ENCODE measurements around the gene ZC3H12A. TPM values are rescaled to one million over a fixed set of nuclear protein-coding genes. Genes with fewer than 3 reads are reported as not detected.

ZC3H12A gene
- total and polyA plus RNA-seq, 2 donors (not counting 1 experiment from before 2014, with no cell fraction given) = 73.0 to 170 TPM

DNA sequence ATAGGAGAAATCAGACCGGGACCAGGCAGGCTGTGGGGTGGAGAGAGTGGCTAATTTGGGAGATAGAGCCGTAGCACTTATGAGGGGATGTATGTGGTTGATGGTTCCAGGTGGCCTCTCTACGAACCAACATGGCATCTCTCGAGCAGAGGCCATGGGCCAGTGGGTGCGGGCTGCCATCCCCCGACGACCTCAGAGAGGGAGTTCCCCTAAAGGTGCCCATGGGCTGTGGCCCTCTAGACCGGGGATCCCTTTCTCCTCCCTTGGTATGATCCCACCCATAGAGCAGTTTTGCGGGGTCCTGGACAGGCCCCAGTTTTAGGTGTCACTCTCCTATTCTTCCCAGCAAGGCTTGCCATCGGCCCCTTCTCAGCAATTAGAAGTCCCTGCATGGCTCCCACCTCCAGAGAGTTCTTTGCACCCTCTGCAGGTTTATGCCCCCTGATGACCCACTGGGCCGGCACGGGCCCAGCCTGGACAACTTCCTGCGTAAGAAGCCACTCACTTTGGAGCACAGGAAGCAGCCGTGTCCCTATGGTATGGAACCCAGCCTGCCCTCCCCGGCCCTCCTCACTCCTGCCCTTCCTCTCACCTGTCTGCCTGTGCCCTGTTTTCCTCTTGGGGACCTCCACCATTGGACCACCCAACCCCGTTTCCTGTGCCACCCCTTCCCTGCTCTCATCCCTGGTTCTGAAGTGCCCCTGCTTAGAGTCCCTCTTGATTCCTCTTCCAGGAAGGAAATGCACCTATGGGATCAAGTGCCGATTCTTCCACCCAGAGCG lies 7.8 kb downstream of the ZC3H12A start:
- Histone ChIP-seq H3K9me3 (ENCODE audit: control extremely low read depth in 1 of 3, control insufficient read depth in 2 of 3, insufficient read depth in 1 of 3, low read length in 2 of 3) (no peaks in the 10 kb centered on the region), H3K79me2 (ENCODE audit: control insufficient read depth, insufficient read depth, low read length) (peaks cover 51% of the 10 kb centered on the region), H3K27me3 (replicated peaks in 1 of 4; ENCODE audit: control extremely low read depth in 1 of 4, control insufficient read depth in 3 of 4, insufficient read depth in 4 of 4, low read length in 3 of 4) (no peaks in the 10 kb centered on the region), H3K4me2 (replicated peaks; ENCODE audit: low read depth, low read length, poor library complexity, severe bottlenecking) (no peak overlapping the region), H3K36me3 (replicated peaks in 1 of 2; ENCODE audit: control extremely low read depth in 1 of 2, control insufficient read depth in 1 of 2, extremely low read depth in 1 of 2, insufficient read depth in 2 of 2, low read length in 1 of 2) (peaks cover 0 to 75% of the 10 kb centered on the region in 2 experiments), H3K4me3 (ENCODE audit: control extremely low read depth in 1 of 5, extremely low read depth in 1 of 5, insufficient read depth in 1 of 5, low read depth in 2 of 5, low read length in 4 of 5) (no peak overlapping the region), H3K27ac (ENCODE audit: low read length in 2 of 2) (peak overlapping the region in 1 of 2 donors; percentile 96), H2AFZ (ENCODE audit: insufficient read depth, low read depth, low read length, poor library complexity, severe bottlenecking) (no peak overlapping the region), H3K4me1 (ENCODE audit: control insufficient read depth in 2 of 2, insufficient read depth in 2 of 2, low read length in 2 of 2) (peaks cover 41 to 55% of the 10 kb centered on the region in 2 donors), H4K20me1 (ENCODE audit: control insufficient read depth, insufficient read depth, low read length, poor library complexity, severe bottlenecking) (peaks cover 74% of the 10 kb centered on the region), H3K9ac (ENCODE audit: low read length) (no peak overlapping the region)
- H3K4me1 Mint-ChIP-seq = peaks cover 60% of the 10 kb centered on the region
- ATAC-seq (ENCODE audit: low read depth) (no peak), DNase-seq (peak; percentile 13)
- TF ChIP-seq EZH2 (IDR thresholded peaks at IDR 0.05; ENCODE audit: borderline replicate concordance, insufficient read depth, low read depth, low read length, poor library complexity, severe bottlenecking) = no peak
- TF ChIP-seq, protein P1, sequence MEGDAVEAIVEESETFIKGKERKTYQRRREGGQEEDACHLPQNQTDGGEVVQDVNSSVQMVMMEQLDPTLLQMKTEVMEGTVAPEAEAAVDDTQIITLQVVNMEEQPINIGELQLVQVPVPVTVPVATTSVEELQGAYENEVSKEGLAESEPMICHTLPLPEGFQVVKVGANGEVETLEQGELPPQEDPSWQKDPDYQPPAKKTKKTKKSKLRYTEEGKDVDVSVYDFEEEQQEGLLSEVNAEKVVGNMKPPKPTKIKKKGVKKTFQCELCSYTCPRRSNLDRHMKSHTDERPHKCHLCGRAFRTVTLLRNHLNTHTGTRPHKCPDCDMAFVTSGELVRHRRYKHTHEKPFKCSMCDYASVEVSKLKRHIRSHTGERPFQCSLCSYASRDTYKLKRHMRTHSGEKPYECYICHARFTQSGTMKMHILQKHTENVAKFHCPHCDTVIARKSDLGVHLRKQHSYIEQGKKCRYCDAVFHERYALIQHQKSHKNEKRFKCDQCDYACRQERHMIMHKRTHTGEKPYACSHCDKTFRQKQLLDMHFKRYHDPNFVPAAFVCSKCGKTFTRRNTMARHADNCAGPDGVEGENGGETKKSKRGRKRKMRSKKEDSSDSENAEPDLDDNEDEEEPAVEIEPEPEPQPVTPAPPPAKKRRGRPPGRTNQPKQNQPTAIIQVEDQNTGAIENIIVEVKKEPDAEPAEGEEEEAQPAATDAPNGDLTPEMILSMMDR (IDR thresholded peaks at IDR 0.05) = no peak
- no peaks in the 10 kb centered on the region for H3K27me3 Mint-ChIP-seq
- no peak overlapping the region for H3K4me3 Mint-ChIP-seq
- no peaks in the 10 kb centered on the region for H3K9me3 Mint-ChIP-seq (ENCODE audit: insufficient read depth)
- WGBS (ENCODE audit: insufficient coverage) = 85% methylated on average over 13 of the region's 18 CpGs
- CTCF ChIA-PET = interaction anchor here (22.3 kb wide), 1 partner anchor 28 kb away, joined by 690 read pairs; no protein-coding TSS in a partner anchor
- POLR2A ChIA-PET = no interaction called here
- H3K27ac Mint-ChIP-seq = peak overlapping the region; percentile 71
- intact Hi-C loops (cut with micrococcal nuclease) = no loop called here
